HEK293 (cell line): ENCODE results near the gene LDLRAD4.

Experiments
- CTCF ChIA-PET: fragments of 350-600 bp; formaldehyde crosslinking; extraction: SDS; loops from one replicate; lab custom pipeline; 2021; ENCODE audit warnings: antibody characterized with exemption; lab: Yijun Ruan, JAX
- POLR2A ChIA-PET: fragments of 300-600 bp; formaldehyde crosslinking; extraction: SDS; loops from one replicate; lab custom pipeline; 2020; ENCODE audit warnings: antibody characterized with exemption, inconsistent platforms; lab: Yijun Ruan, JAX
- H3K27ac ChIP-seq: fragments of 200-500 bp; sonication (Bioruptor generic); 2 replicates; pipeline ENCODE4 v1.5.1; 2014; ENCODE audit warnings: low read depth, low read length, control low read depth, inconsistent platforms; ENCODE audit errors: extremely low read depth
- H3K36me3 ChIP-seq, 2 experiments: fragments of 200-500 bp in 1 of 2; sonication (Bioruptor generic) in 1 of 2; 1 replicate in 1 of 2; 2 replicates in 1 of 2; pipeline ENCODE4 v1.5.1; 2014 to 2017; ENCODE audit warnings: inconsistent platforms in 2 of 2, low read length in 2 of 2; ENCODE audit not compliant: control insufficient read depth in 2 of 2, insufficient read depth in 1 of 2
- H3K4me1 ChIP-seq: fragments of 200-500 bp; sonication (Bioruptor generic); 2 replicates; pipeline ENCODE4 v1.5.1; 2014; ENCODE audit warnings: mild to moderate bottlenecking, low read length, inconsistent platforms; ENCODE audit not compliant: control insufficient read depth, insufficient read depth
- H3K4me3 ChIP-seq: 2 replicates; pipeline ENCODE4 v1.5.1; 2011; ENCODE audit warnings: low read depth, mild to moderate bottlenecking, control low read depth, low read length, moderate library complexity
- H3K9me3 ChIP-seq: fragments of 200-500 bp; sonication (Bioruptor generic); 2 replicates; pipeline ENCODE4 v1.5.1; 2014; ENCODE audit warnings: low read depth, low read length, inconsistent platforms; ENCODE audit not compliant: control insufficient read depth, insufficient read depth
- KLF16 ChIP-seq: fragments of 450-650 bp; formaldehyde crosslinking; IDR thresholded peaks from 2 replicates; pipeline ENCODE4 v1.5.1; 2017; ENCODE audit warnings: missing biosample characterization, missing genetic modification characterization
- KLF9 ChIP-seq: fragments of 450-650 bp; formaldehyde crosslinking; IDR thresholded peaks from 2 replicates; pipeline ENCODE4 v1.5.1; 2016; ENCODE audit warnings: missing biosample characterization, missing genetic modification characterization, low read depth
- OVOL3 ChIP-seq: fragments of 450-650 bp; formaldehyde crosslinking; IDR thresholded peaks from 2 replicates; pipeline ENCODE4 v1.5.1; 2016; ENCODE audit warnings: missing biosample characterization, missing genetic modification characterization
- SP3 ChIP-seq: fragments of 450-650 bp; formaldehyde crosslinking; IDR thresholded peaks from 2 replicates; pipeline ENCODE4 v1.5.1; 2016; ENCODE audit warnings: missing biosample characterization, missing genetic modification characterization
- TCF7L2 ChIP-seq: IDR thresholded peaks from 2 replicates; pipeline ENCODE4 v1.6.1; 2011; ENCODE audit warnings: low read depth, mild to moderate bottlenecking, inconsistent platforms, low read length, moderate library complexity, borderline replicate concordance
- WT1 ChIP-seq: fragments of 450-650 bp; formaldehyde crosslinking; IDR thresholded peaks from 2 replicates; pipeline ENCODE4 v1.5.1; 2016; ENCODE audit warnings: missing biosample characterization, missing genetic modification characterization
- ZNF10 ChIP-seq: fragments of 450-650 bp; formaldehyde crosslinking; IDR thresholded peaks from 2 replicates; pipeline ENCODE4 v1.5.1; 2017; ENCODE audit warnings: missing biosample characterization, missing genetic modification characterization
- ZNF112 ChIP-seq: fragments of 450-650 bp; formaldehyde crosslinking; IDR thresholded peaks from 2 replicates; pipeline ENCODE4 v1.5.0; 2017; ENCODE audit warnings: missing biosample characterization, missing genetic modification characterization
- ZNF114 ChIP-seq: fragments of 450-650 bp; formaldehyde crosslinking; IDR thresholded peaks from 2 replicates; pipeline ENCODE4 v1.5.0; 2017; ENCODE audit warnings: missing biosample characterization, missing genetic modification characterization
- ZNF140 ChIP-seq: fragments of 450-650 bp; formaldehyde crosslinking; IDR thresholded peaks from 2 replicates; pipeline ENCODE4 v1.5.1; 2016; ENCODE audit warnings: missing biosample characterization, missing genetic modification characterization
- ZNF157 ChIP-seq: fragments of 450-650 bp; formaldehyde crosslinking; IDR thresholded peaks from 2 replicates; pipeline ENCODE4 v1.5.1; 2016; ENCODE audit warnings: missing biosample characterization, missing genetic modification characterization
- ZNF169 ChIP-seq: fragments of 450-650 bp; formaldehyde crosslinking; IDR thresholded peaks from 2 replicates; pipeline ENCODE4 v1.5.1; 2016; ENCODE audit warnings: missing biosample characterization, missing genetic modification characterization
- ZNF19 ChIP-seq: fragments of 450-650 bp; formaldehyde crosslinking; IDR thresholded peaks from 2 replicates; pipeline ENCODE4; 2016; ENCODE audit warnings: missing biosample characterization, missing genetic modification characterization, low read depth
- ZNF23 ChIP-seq: fragments of 450-650 bp; formaldehyde crosslinking; IDR thresholded peaks from 2 replicates; pipeline ENCODE4 v1.5.1; 2016; ENCODE audit warnings: missing biosample characterization, missing genetic modification characterization, borderline replicate concordance
- ZNF341 ChIP-seq: fragments of 450-650 bp; formaldehyde crosslinking; IDR thresholded peaks from 2 replicates; pipeline ENCODE4; 2016; ENCODE audit warnings: low read depth, missing biosample characterization, missing genetic modification characterization
- ZNF398 ChIP-seq: fragments of 450-650 bp; formaldehyde crosslinking; IDR thresholded peaks from 2 replicates; pipeline ENCODE4 v1.5.1; 2017; ENCODE audit warnings: missing biosample characterization, missing genetic modification characterization
- ZNF433 ChIP-seq: fragments of 450-650 bp; formaldehyde crosslinking; IDR thresholded peaks from 2 replicates; pipeline ENCODE4 v1.5.1; 2016; ENCODE audit warnings: missing biosample characterization, missing genetic modification characterization, low read depth
- ZNF610 ChIP-seq: fragments of 450-650 bp; formaldehyde crosslinking; IDR thresholded peaks from 2 replicates; pipeline ENCODE4 v1.5.1; 2016; ENCODE audit warnings: missing biosample characterization, missing genetic modification characterization, borderline replicate concordance
- ZNF654 ChIP-seq: fragments of 450-650 bp; formaldehyde crosslinking; IDR thresholded peaks from 2 replicates; pipeline ENCODE4 v1.5.1; 2016; ENCODE audit warnings: low read depth, missing biosample characterization, missing genetic modification characterization
- ZNF660 ChIP-seq: fragments of 450-650 bp; IDR thresholded peaks from 2 replicates; pipeline ENCODE4 v1.5.1; 2018; ENCODE audit warnings: missing biosample characterization, mild to moderate bottlenecking, missing genetic modification characterization
- ZSCAN30 ChIP-seq: fragments of 450-650 bp; IDR thresholded peaks from 2 replicates; pipeline ENCODE4 v1.5.1; 2018; ENCODE audit warnings: missing biosample characterization, mild to moderate bottlenecking, missing genetic modification characterization, moderate library complexity
- TF ChIP-seq, protein P1 (sequence below): fragments of 450-650 bp; formaldehyde crosslinking; IDR thresholded peaks from 2 replicates; pipeline ENCODE4 v1.5.1; 2016; ENCODE audit warnings: missing biosample characterization, missing genetic modification characterization
- TF ChIP-seq, protein P2 (sequence below): fragments of 450-650 bp; formaldehyde crosslinking; IDR thresholded peaks from 2 replicates; pipeline ENCODE4 v1.5.1; 2016; ENCODE audit warnings: missing biosample characterization, missing genetic modification characterization
- TF ChIP-seq, protein P3 (sequence below): fragments of 450-650 bp; formaldehyde crosslinking; IDR thresholded peaks from 2 replicates; pipeline ENCODE4 v1.5.1; 2017; ENCODE audit warnings: missing biosample characterization, missing genetic modification characterization
- TF ChIP-seq, protein P4 (sequence below): fragments of 450-650 bp; formaldehyde crosslinking; IDR thresholded peaks from 2 replicates; pipeline ENCODE4 v1.5.0; 2017; ENCODE audit warnings: missing biosample characterization, missing genetic modification characterization, borderline replicate concordance

LDLRAD4 gene

DNA sequence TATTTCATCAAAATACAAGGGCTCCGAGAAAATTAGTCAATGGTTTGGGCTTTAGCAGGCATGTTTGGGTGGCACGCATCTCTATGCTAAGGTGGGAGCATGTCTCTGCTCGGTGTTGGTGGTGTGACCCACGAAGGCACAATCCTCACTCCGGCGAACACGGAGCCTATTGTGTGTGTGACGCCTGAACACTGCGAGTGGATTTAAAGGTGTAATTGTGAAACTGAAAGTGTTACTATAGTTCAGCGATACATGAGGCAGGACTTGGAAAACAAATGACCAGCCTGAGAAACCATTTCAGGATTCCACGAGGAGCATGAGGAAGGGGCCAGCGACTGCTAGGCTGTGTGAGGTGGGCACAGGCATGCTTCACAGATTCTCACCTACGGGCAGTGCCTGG lies 41.7 kb upstream of the LDLRAD4 start:
- no peak overlapping the region for H3K4me3 ChIP-seq
- H3K36me3 ChIP-seq: no peaks in the 10 kb centered on the region

GRCh38 chr18:13178197-13178596 lies 40.4 kb upstream of the LDLRAD4 start:
- H3K27ac ChIP-seq: no peak overlapping the region
- H3K4me3 ChIP-seq: no peak overlapping the region
- ChIA-PET POLR2A (no interaction called here), CTCF (interaction anchor here (1.6 kb wide), 1 partner anchor 18 kb away, joined by 5 read pairs; no protein-coding TSS in a partner anchor)
- H3K4me1 ChIP-seq: no peaks in the 10 kb centered on the region
- no peaks in the 10 kb centered on the region for H3K36me3 ChIP-seq
- TF ChIP-seq SP3 (tag by site-specific recombination) (no peak), ZNF157 (tag by site-specific recombination) (no peak), ZNF169 (tag by site-specific recombination) (no peak), ZNF433 (tag by site-specific recombination) (no peak), KLF9 (tag by site-specific recombination) (no peak), KLF16 (tag by site-specific recombination) (no peak), ZNF10 (tag by site-specific recombination) (no peak), ZSCAN30 (tag by site-specific recombination) (no peak), ZNF654 (tag by site-specific recombination) (no peak), TCF7L2 (no peak), WT1 (tag by site-specific recombination) (no peak), ZNF23 (no peak), ZNF112 (tag by site-specific recombination) (no peak), ZNF19 (no peak)
- TF ChIP-seq, protein P1, sequence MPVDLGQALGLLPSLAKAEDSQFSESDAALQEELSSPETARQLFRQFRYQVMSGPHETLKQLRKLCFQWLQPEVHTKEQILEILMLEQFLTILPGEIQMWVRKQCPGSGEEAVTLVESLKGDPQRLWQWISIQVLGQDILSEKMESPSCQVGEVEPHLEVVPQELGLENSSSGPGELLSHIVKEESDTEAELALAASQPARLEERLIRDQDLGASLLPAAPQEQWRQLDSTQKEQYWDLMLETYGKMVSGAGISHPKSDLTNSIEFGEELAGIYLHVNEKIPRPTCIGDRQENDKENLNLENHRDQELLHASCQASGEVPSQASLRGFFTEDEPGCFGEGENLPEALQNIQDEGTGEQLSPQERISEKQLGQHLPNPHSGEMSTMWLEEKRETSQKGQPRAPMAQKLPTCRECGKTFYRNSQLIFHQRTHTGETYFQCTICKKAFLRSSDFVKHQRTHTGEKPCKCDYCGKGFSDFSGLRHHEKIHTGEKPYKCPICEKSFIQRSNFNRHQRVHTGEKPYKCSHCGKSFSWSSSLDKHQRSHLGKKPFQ (tag by site-specific recombination): no peak
- TF ChIP-seq, protein P2, sequence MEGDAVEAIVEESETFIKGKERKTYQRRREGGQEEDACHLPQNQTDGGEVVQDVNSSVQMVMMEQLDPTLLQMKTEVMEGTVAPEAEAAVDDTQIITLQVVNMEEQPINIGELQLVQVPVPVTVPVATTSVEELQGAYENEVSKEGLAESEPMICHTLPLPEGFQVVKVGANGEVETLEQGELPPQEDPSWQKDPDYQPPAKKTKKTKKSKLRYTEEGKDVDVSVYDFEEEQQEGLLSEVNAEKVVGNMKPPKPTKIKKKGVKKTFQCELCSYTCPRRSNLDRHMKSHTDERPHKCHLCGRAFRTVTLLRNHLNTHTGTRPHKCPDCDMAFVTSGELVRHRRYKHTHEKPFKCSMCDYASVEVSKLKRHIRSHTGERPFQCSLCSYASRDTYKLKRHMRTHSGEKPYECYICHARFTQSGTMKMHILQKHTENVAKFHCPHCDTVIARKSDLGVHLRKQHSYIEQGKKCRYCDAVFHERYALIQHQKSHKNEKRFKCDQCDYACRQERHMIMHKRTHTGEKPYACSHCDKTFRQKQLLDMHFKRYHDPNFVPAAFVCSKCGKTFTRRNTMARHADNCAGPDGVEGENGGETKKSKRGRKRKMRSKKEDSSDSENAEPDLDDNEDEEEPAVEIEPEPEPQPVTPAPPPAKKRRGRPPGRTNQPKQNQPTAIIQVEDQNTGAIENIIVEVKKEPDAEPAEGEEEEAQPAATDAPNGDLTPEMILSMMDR (tag by site-specific recombination): no peak
- H3K9me3 ChIP-seq: no peaks in the 10 kb centered on the region

More for the DNA sequence above, 41.7 kb upstream of the LDLRAD4 start:
- CTCF ChIA-PET: no interaction called here
- no peaks in the 10 kb centered on the region for H3K9me3 ChIP-seq
- H3K4me1 ChIP-seq: no peaks in the 10 kb centered on the region
- POLR2A ChIA-PET: no interaction called here
- no peak overlapping the region for H3K27ac ChIP-seq
- no peak for TF ChIP-seq ZNF654 (tag by site-specific recombination)
- no peak for TF ChIP-seq ZNF114 (tag by site-specific recombination)
- no peak for TF ChIP-seq ZNF610 (tag by site-specific recombination)
- TF ChIP-seq ZNF398 (tag by site-specific recombination): no peak
- no peak for TF ChIP-seq OVOL3 (tag by site-specific recombination)
- TF ChIP-seq, protein P3, sequence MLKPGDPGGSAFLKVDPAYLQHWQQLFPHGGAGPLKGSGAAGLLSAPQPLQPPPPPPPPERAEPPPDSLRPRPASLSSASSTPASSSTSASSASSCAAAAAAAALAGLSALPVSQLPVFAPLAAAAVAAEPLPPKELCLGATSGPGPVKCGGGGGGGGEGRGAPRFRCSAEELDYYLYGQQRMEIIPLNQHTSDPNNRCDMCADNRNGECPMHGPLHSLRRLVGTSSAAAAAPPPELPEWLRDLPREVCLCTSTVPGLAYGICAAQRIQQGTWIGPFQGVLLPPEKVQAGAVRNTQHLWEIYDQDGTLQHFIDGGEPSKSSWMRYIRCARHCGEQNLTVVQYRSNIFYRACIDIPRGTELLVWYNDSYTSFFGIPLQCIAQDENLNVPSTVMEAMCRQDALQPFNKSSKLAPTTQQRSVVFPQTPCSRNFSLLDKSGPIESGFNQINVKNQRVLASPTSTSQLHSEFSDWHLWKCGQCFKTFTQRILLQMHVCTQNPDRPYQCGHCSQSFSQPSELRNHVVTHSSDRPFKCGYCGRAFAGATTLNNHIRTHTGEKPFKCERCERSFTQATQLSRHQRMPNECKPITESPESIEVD (tag by site-specific recombination): no peak
- TF ChIP-seq ZNF140 (tag by site-specific recombination): no peak
- TF ChIP-seq, protein P4, sequence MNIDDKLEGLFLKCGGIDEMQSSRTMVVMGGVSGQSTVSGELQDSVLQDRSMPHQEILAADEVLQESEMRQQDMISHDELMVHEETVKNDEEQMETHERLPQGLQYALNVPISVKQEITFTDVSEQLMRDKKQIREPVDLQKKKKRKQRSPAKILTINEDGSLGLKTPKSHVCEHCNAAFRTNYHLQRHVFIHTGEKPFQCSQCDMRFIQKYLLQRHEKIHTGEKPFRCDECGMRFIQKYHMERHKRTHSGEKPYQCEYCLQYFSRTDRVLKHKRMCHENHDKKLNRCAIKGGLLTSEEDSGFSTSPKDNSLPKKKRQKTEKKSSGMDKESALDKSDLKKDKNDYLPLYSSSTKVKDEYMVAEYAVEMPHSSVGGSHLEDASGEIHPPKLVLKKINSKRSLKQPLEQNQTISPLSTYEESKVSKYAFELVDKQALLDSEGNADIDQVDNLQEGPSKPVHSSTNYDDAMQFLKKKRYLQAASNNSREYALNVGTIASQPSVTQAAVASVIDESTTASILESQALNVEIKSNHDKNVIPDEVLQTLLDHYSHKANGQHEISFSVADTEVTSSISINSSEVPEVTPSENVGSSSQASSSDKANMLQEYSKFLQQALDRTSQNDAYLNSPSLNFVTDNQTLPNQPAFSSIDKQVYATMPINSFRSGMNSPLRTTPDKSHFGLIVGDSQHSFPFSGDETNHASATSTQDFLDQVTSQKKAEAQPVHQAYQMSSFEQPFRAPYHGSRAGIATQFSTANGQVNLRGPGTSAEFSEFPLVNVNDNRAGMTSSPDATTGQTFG: no peak
- no peak for TF ChIP-seq WT1 (tag by site-specific recombination)
- TF ChIP-seq ZNF341: no peak
- TF ChIP-seq ZNF660 (tag by site-specific recombination): no peak
